Natural killer cell treated with Interleukin-12 subunit alpha and Interleukin-12 subunit beta and Interleukin-15 and Interleukin-18, amount 100 ng/mL, for 72 hours (primary cell): Measurements from ENCODE around the gene LHB. TPM values are rescaled to one million over a fixed set of nuclear protein-coding genes. Genes with fewer than 3 reads are reported as not detected.
"Not testable (repeated sequence)": the region's sequence is repeated elsewhere in the genome, so short reads cannot be mapped to it uniquely, and the experiment has no call there.

ENCODE experiments used
- ATAC-seq, 2 donors: fragments of 150-1000 bp; cut with Tn5 transposase in 1 of 2; sonication (Bioruptor Pico), chemical (Tn5 transposase) in 1 of 2; 2 replicates each; pipeline ENCODE4 v1.10.0; 2021
- DNase-seq: peaks from one replicate; pipeline ENCODE4 v3.0.0; 2022; ENCODE audit warnings: low spot score
- H3K27ac Mint-ChIP-seq, 2 donors: 1 replicate in 1 of 2; 2 replicates in 1 of 2; pipeline ENCODE4 v1.8.0; 2022; ENCODE audit warnings: mixed read lengths in 2 of 2, mild to moderate bottlenecking in 1 of 2, moderate library complexity in 1 of 2
- H3K27me3 Mint-ChIP-seq, 2 donors: 1 replicate in 1 of 2; 2 replicates in 1 of 2; pipeline ENCODE4 v1.8.0; 2022; ENCODE audit warnings: mixed read lengths in 2 of 2
- H3K36me3 Mint-ChIP-seq: one replicate; pipeline ENCODE4 v1.8.0; 2022; ENCODE audit warnings: mixed read lengths
- H3K4me1 Mint-ChIP-seq, 2 donors: 1 replicate in 1 of 2; 2 replicates in 1 of 2; pipeline ENCODE4 v1.8.0; 2022; ENCODE audit warnings: low read depth in 2 of 2, mixed read lengths in 2 of 2, mild to moderate bottlenecking in 1 of 2
- H3K4me3 Mint-ChIP-seq: one replicate; pipeline ENCODE4 v1.8.0; 2022; ENCODE audit warnings: mixed read lengths
- H3K9me3 Mint-ChIP-seq: 2 replicates; pipeline ENCODE4 v1.8.0; 2022; ENCODE audit warnings: mixed read lengths
- total RNA-seq, 2 donors: library from RNA; stranded (reverse); gene quantifications; one replicate each; pipeline ENCODE4 v1.2.3, GENCODE V29; 2022

Gene LHB
- total RNA-seq = not detected

DNA sequence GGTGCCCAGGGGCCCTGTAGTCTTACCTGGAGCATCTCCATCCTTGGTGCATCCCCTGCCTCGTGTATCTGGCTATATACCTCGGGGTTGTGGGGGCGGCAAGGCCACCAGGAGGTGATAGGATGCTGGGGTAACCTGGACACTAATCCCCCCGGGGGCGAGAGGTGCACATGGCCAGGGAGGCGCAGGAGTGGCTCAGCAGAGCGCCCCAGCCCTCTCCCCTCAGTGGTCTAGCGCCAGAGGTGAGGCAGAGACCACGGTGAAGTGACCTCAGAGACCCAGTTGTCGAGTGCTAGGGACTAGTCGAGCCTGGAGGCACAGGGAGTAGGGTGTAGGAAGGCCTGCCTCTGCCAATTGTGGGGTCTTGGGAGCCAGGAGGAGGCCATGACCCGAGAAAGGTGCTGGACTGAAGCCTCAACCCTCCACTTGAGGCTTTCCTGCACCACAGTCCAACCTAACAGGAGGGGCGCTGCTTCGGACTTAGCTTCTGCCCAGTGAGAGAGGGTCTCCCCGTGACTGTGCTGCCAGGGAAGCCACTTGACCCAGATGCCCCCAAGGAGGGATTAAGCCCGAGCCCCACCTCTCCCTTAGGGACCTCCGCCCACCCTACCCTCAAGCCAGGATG lies at the start of gene LHB:
Gene LHB, minus strand, starts transcription at position 51 of the 625 bp plus-strand sequence. Its CDS starts 10 bp downstream, at position 41.
- Mint-ChIP-seq H3K4me3 (peak within 1 kb of the TSS; percentile 89), H3K9me3 (no peaks in the 10 kb centered on the region), H3K27me3 (peaks cover 0 to 6% of the 10 kb centered on the region in 2 donors), H3K36me3 (no peaks in the 10 kb centered on the region), H3K4me1 (peaks cover 17 to 28% of the 10 kb centered on the region in 2 donors), H3K27ac (no peak within 1 kb of the TSS)
- DNase-seq (no peak), ATAC-seq (no peak)

DNA sequence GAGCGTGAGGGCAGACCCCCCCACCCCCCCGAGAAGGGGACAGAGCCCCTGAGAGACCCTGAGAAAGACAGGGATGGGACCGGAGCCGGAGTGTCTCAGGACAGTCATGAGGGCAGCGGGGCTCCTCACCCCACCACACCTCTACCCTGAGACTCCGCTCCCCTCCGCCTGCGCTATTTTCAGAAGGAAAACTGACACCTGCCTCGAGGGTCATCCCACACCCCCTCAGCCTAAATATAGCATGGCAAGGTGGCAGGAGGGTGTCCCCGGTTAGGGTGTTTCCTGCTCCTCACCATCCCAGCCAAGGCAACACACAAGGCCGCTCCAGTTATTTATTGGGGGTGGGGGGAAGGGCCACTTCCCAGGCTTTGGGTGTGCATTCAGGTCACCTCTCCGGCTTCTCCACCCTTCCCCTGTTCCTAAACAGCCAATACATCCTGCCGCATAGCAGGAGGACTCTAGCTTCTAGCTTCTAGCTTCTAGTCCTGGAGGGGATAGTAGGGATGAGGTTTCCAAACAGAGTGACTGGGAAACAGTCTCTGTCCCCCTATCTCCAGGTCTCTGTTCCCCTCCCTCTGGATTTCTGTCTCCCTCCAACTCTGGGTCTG lies 49.1 kb upstream of the LHB start:
- Mint-ChIP-seq H3K4me3 (no peak overlapping the region), H3K27me3 (peaks cover 40 to 54% of the 10 kb centered on the region in 2 donors), H3K27ac (no peak overlapping the region), H3K9me3 (peaks cover 4% of the 10 kb centered on the region), H3K4me1 (peaks cover 0 to 7% of the 10 kb centered on the region in 2 donors), H3K36me3 (no peaks in the 10 kb centered on the region)
- DNase-seq (no peak), ATAC-seq (no peak)

DNA sequence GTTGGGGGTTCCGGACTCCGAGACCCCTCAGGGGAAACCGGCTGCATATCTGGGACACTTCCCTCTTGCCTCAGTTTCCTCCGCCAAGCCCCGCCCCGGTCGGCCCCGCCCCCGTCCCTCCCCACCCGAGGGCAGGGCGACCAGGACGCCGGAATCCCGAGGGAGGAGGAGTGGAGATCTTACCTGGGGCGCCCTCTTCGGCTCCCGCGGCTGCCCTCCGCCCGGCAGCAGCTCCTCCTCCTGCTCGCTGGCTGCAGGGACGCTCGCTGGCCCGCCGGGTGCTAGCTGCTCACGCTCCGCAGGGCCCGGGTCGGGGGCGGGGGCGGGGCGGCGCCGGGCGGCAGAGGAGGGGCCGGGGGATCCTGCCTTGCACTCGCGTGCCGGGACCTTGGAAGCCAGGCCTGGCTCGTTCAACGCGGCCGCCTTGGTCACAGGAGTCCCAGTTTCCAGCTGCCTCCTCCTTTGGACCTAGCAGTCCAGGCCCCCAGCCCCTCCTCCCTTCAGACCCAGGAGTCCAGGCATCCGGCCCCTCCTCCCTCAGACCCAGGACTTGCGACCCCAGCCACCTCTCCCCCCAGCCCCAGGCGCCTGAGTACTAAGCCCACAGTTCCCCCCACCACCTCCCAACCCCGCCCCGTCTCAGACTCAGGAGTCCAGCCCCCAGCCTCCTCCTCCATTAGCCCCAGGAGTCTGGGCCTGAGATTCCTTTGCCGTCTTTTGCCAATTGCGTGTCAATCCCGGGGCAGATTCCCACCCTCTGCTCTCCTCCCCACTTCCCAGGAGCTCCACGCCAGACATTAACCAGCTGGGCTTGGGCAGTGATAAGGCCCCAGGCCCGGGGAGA lies 48.1 kb upstream of the LHB start, which contains the start of gene NTF4:
Gene NTF4, minus strand, starts transcription at position 51 of the 844 bp plus-strand sequence. CDS start 2,821 bp downstream, outside the sequence.
- H3K4me1 Mint-ChIP-seq = peaks cover 0 to 7% of the 10 kb centered on the region in 2 donors
- H3K9me3 Mint-ChIP-seq = peaks cover 4% of the 10 kb centered on the region
- peaks cover 39 to 53% of the 10 kb centered on the region in 2 donors for H3K27me3 Mint-ChIP-seq
- no peaks in the 10 kb centered on the region for H3K36me3 Mint-ChIP-seq
- DNase-seq (no peak), ATAC-seq (no peak)
- H3K27ac Mint-ChIP-seq = no peak within 1 kb of the TSS
- no peak within 1 kb of the TSS for H3K4me3 Mint-ChIP-seq

DNA sequence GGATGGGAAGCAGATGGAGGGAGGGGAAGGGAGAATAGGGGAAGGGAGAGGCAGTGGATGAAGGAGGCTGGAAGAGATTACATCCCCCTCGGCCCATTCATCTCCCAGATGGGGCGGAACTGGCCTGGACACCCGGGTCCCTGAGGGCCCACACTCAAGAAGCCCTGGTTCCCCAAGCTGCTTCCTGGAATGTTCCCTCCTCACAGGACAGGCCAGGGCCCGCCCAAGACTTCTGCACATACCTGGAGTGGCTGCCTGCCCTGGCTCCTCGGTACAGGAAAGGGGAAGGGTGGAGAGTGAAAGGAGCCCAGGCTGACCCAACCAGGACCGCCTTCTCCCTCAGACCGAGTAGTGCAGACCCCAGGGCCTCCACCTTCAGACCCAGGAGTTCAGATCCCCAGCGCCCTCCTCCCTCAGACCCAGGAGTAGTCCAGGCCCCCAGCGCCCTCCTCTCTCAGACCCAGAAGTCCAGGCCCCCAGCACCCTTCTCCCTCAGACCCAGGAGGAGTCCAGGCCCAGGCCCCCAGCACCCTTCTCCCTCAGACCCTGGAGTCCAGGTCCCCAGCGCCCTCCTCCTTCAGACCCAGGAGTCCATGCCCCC lies 47.2 kb upstream of the LHB start:
- H3K4me3 Mint-ChIP-seq = no peak overlapping the region
- H3K27ac Mint-ChIP-seq = no peak overlapping the region
- H3K27me3 Mint-ChIP-seq = peaks cover 36 to 50% of the 10 kb centered on the region in 2 donors
- DNase-seq (no peak), ATAC-seq (no peak)
- no peaks in the 10 kb centered on the region for H3K36me3 Mint-ChIP-seq
- peaks cover 0 to 7% of the 10 kb centered on the region in 2 donors for H3K4me1 Mint-ChIP-seq
- H3K9me3 Mint-ChIP-seq = no peaks in the 10 kb centered on the region

DNA sequence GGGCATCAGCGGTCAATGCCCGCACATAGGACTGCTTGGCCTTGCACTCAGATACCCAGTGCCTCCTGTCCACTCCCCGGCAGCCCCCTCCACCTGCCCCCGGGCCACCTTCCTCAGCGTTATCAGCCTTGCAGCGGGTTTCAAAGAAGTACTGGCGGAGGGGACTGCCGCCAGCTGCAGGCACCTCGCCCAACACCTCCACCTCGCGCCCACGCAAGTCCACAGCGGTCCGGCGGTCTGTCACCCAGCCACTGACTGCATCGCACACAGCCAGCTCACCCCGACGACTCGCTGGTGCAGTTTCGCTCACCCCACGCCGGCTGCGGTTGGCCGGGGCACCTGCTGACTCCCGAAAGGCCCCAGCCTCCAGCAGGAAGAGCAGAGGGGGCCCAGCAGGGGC lies 44.6 kb upstream of the LHB start:
- Mint-ChIP-seq H3K9me3 (no peaks in the 10 kb centered on the region), H3K27ac (no peak overlapping the region), H3K27me3 (peaks cover 32 to 45% of the 10 kb centered on the region in 2 donors), H3K4me1 (peaks cover 15 to 20% of the 10 kb centered on the region in 2 donors), H3K4me3 (no peak overlapping the region), H3K36me3 (no peaks in the 10 kb centered on the region)
- DNase-seq (peak; percentile 67), ATAC-seq (peak; percentile 61 to 82)

DNA sequence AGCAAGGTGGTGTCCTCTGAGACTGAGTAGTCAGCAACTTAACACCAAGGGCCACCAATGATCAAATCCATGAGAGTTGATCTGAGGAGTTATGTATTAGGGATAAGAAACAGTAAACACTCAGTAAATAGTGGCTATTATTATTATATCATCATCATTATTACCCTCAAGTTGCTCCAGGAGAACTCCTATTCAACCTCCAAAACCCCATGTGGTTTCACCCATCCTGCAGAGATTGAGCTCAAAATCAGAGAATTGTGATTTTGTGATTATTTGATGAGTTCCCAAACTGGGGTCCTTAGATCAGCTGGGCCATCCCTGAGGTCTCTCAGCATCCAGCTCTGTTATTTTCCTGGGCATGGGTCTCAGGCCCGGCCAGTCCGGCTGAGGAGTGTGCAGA lies 44.1 kb upstream of the LHB start:
- DNase-seq (no peak), ATAC-seq (no peak)
- Mint-ChIP-seq H3K4me1 (peaks cover 15 to 20% of the 10 kb centered on the region in 2 donors), H3K4me3 (no peak overlapping the region), H3K36me3 (no peaks in the 10 kb centered on the region), H3K27ac (no peak overlapping the region), H3K27me3 (peaks cover 31 to 41% of the 10 kb centered on the region in 2 donors), H3K9me3 (no peaks in the 10 kb centered on the region)

DNA sequence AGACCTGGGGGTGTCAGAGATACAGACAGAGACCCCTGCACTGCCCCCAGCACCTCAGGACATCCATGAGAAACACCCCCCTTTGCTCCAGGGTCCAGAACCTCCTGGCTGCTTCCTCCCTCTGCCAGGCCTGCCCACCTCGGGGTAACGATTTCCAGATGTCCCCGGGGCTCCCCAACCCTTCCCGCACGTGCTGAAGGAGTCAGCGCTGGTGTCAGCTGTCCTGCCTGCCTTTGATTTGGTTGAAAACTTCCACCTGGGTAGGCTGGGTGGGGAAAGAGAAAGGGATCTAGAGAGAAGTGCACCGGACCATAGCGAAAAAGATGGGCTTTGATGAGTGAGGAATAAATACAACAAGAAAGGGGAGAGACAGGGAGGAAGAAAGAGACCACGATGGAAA lies 42.2 kb upstream of the LHB start:
- ATAC-seq (no peak), DNase-seq (no peak)
- Mint-ChIP-seq H3K27ac (no peak overlapping the region), H3K4me1 (peaks cover 15% of the 10 kb centered on the region in 2 donors), H3K4me3 (no peak overlapping the region), H3K27me3 (peaks cover 25 to 32% of the 10 kb centered on the region in 2 donors), H3K9me3 (no peaks in the 10 kb centered on the region), H3K36me3 (no peaks in the 10 kb centered on the region)

DNA sequence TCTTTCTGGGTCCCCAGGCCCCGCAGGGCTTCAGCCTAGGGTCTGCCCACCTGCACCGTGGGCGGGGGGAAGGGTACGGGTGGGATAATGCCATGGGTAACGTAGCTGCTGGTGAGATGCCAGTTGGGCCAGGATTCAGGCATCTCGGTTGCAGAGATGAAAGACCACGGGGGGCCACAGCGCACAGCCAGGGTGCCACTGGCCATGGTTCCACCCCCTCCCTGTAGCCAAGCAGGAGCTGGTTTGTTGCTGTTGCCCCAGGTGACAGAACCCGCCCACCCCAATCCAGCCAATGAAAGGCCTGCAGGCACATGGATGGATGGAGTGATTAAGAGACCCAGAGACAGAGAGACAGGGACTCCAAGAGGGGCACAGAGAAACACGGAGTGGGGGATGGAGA lies 41.7 kb upstream of the LHB start:
- Mint-ChIP-seq H3K4me3 (no peak overlapping the region), H3K27me3 (peaks cover 25 to 32% of the 10 kb centered on the region in 2 donors), H3K27ac (no peak overlapping the region), H3K9me3 (no peaks in the 10 kb centered on the region), H3K4me1 (peaks cover 15% of the 10 kb centered on the region in 2 donors), H3K36me3 (no peaks in the 10 kb centered on the region)
- no peak for ATAC-seq
- DNase-seq = no peak

DNA sequence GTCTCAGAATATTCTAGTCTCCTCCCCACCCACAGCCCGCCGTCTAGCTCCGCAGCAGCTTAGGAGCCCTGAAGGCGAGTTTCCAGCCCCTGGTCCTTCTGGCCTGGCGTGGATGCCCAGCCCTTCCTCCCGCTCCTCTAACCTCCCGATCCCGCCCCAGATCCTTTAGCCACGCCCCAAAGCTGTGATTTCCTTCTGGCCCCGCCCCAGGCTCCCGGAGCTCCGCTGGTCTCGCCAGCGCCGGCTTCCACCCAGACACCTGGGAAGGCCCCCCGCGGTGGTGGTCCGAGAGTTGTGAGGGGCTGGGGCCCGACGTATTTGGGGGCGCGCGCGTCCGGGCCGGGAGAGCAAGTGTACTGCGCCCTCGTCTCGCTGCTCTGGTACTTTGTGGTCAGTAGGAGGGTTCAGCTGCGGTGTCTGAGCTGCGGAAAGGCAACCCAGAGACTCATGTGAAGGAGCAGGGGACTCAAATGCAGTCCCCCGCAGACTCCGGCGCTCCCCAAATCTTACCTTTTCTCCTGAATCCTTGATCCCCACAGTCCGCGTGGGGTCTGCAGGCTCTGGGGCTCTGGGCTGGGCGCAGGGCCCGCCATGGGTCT lies 40.8 kb upstream of the LHB start, which contains the start of gene CGB7:
Gene CGB7, minus strand, starts transcription at position 114 of the 599 bp plus-strand sequence. CDS start 2,374 bp downstream, outside the sequence.
- DNase-seq = no peak
- Mint-ChIP-seq H3K4me3 (peak within 1 kb of the TSS; percentile 82), H3K36me3 (no peaks in the 10 kb centered on the region), H3K9me3 (no peaks in the 10 kb centered on the region), H3K27me3 (peaks cover 23 to 32% of the 10 kb centered on the region in 2 donors), H3K27ac (peak within 1 kb of the TSS in 1 of 2 donors; percentile 48), H3K4me1 (peaks cover 15% of the 10 kb centered on the region in 2 donors)
- peak; percentile 25 to 48 for ATAC-seq

DNA sequence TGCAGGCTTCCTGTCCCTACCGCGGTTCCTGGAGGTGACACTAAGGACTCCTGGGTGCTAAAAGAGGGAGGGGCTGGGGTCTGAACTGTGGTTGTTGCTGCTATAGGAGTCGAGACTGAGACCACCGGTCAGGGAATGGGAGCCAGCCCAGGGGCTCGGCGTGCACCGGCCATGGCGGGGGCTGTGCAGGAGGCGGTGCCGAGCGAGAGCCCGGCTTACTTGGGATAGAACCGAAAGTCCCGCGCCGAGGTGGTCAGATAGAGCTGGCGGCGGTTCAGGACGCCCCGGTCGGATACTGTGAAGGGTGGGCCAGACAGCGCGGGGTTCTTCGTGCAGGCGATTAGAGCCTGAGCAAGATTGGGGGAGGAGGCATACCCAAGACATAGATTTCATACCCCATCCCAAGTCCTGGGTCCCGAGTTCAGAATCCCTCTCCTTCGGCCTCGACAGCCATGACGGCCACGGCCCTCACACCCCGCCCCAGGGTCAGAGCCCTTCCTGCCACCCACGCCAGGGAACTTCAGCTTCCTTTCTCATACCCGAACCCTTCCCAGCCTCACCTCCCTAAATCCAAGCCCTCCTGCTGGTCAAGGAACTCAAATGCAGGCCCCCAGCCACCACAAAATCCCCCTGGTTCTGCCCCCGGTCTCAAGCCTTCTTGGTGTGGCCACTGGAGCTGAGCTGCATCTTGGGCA lies 40.2 kb upstream of the LHB start:
- not testable (repeated sequence) for H3K9me3 Mint-ChIP-seq, DNase-seq, H3K36me3 Mint-ChIP-seq
- ATAC-seq = peak in 1 of 2 donors; percentile 26
- Mint-ChIP-seq H3K27me3 (peaks cover 23 to 32% of the 10 kb centered on the region in 2 donors), H3K27ac (peak overlapping the region in 1 of 2 donors; percentile 48), H3K4me3 (peak overlapping the region; percentile 82), H3K4me1 (peaks cover 15% of the 10 kb centered on the region in 2 donors)

DNA sequence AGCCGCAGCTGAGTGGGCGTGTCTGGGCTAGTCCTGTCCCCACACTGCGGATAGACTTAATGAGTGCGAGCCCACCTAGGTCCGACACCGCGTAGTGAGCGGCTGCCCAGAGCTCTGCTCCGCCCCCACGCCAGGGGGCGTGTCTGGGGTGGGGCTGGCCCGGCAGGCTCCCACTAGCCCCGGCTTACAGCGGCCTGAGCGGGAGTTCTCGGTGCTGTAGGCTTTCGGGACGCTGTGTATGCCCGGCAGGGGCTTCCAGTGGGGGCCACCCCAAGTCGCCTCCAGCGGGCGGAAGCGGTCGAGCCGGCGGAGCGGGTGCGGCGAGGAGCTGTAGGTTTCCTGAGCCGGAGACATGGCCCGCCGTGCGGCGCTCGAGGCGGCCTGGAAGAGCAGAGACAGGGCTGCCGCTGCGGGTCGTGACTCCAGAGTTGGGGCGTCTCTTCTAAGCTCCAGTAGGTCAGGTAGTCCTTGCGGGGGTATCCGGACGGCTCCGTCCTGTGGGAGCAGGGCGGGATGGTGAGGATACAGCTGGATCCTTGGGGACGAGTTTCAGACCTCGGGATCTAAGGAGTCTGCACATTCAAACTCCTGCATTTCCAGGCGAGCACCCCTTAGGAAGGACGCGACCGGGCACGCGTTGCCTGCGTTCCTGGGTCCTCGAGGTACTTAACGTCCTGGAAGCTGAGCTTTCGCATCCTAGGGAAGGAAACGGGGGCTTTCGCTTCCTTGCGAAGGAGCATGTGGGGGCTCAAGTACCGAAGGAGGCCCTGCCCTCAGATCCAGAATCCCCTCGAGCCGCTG lies 39.4 kb upstream of the LHB start:
- H3K27me3 Mint-ChIP-seq = peaks cover 23 to 32% of the 10 kb centered on the region in 2 donors
- peak; percentile 70 for DNase-seq

More for the DNA sequence above, 39.4 kb upstream of the LHB start:
- H3K9me3 Mint-ChIP-seq = no peaks in the 10 kb centered on the region
- H3K36me3 Mint-ChIP-seq = no peaks in the 10 kb centered on the region
- peak; percentile 81 to 89 for ATAC-seq
- H3K27ac Mint-ChIP-seq = no peak overlapping the region
- peak overlapping the region; percentile 82 for H3K4me3 Mint-ChIP-seq
- peaks cover 13 to 15% of the 10 kb centered on the region in 2 donors for H3K4me1 Mint-ChIP-seq
